GM23338 (cell line): ENCODE results near the gene AGER. TPM values are rescaled to one million over a fixed set of nuclear protein-coding genes. Genes with fewer than 3 reads are reported as not detected.

Experiments used
- ATAC-seq: fragments of 200-7000 bp; cut with Tn5 transposase; 3 replicates; pipeline ENCODE4 v1.9.1; 2020
- DNase-seq: peaks from one replicate; pipeline ENCODE4 v3.0.0-alpha.2; 2015; ENCODE audit warnings: low spot score
- H2AFZ ChIP-seq: fragments of 200-600 bp; sonication (generic); 2 replicates; pipeline ENCODE4 v1.8.0; 2016; ENCODE audit warnings: antibody characterized with exemption, mild to moderate bottlenecking, moderate library complexity
- H3F3A ChIP-seq: fragments of 200-600 bp; sonication (generic); replicated peaks from 2 replicates; pipeline ENCODE4 v1.8.0; 2017; ENCODE audit warnings: antibody characterized with exemption, mixed run types, low read depth
- H3K27ac ChIP-seq: fragments of 200-600 bp; sonication (generic); 2 replicates; pipeline ENCODE4 v1.6.1; 2016; ENCODE audit warnings: low read depth
- H3K27me3 ChIP-seq: fragments of 200-600 bp; sonication (generic); 2 replicates; pipeline ENCODE4 v1.8.0; 2016; ENCODE audit warnings: mild to moderate bottlenecking, mixed run types, moderate library complexity; ENCODE audit not compliant: insufficient read depth
- H3K36me3 ChIP-seq: fragments of 200-600 bp; sonication (generic); 2 replicates; pipeline ENCODE4 v1.8.0; 2016; ENCODE audit warnings: mild to moderate bottlenecking; ENCODE audit not compliant: insufficient read depth
- H3K4me1 ChIP-seq: fragments of 200-600 bp; sonication (generic); 2 replicates; pipeline ENCODE4 v1.8.0; 2016; ENCODE audit warnings: mild to moderate bottlenecking, moderate library complexity; ENCODE audit not compliant: insufficient read depth
- H3K4me2 ChIP-seq: fragments of 200-600 bp; sonication (generic); 2 replicates; pipeline ENCODE4 v1.7.1; 2017; ENCODE audit warnings: mixed run types
- H3K4me3 ChIP-seq: fragments of 200-600 bp; sonication (generic); 2 replicates; pipeline ENCODE4 v1.6.1; 2016; ENCODE audit warnings: mixed run types
- H3K79me2 ChIP-seq: fragments of 200-600 bp; sonication (generic); replicated peaks from 2 replicates; pipeline ENCODE4 v1.8.0; 2017; ENCODE audit warnings: mild to moderate bottlenecking; ENCODE audit not compliant: insufficient read depth
- H3K9me2 ChIP-seq: fragments of 200-600 bp; sonication (generic); 2 replicates; pipeline ENCODE4 v1.8.0; 2017; ENCODE audit not compliant: insufficient read depth
- H4K20me1 ChIP-seq: fragments of 200-600 bp; sonication (generic); replicated peaks from 2 replicates; pipeline ENCODE4 v1.8.0; 2017; ENCODE audit warnings: mild to moderate bottlenecking; ENCODE audit not compliant: insufficient read depth
- H3K27ac Mint-ChIP-seq: 2 replicates; pipeline ENCODE4 v1.8.0; 2020; ENCODE audit warnings: inconsistent platforms, mild to moderate bottlenecking, moderate library complexity, mixed read lengths
- H3K27me3 Mint-ChIP-seq: 3 replicates; pipeline ENCODE4 v1.8.0; 2022; ENCODE audit warnings: low read depth, mild to moderate bottlenecking, moderate library complexity, mixed read lengths, inconsistent platforms; ENCODE audit not compliant: insufficient read depth, poor library complexity
- H3K36me3 Mint-ChIP-seq: 3 replicates; pipeline ENCODE4 v1.8.0; 2021; ENCODE audit warnings: low read depth, mild to moderate bottlenecking, inconsistent platforms, moderate library complexity, mixed read lengths
- H3K4me1 Mint-ChIP-seq: 3 replicates; pipeline ENCODE4 v1.8.0; 2020; ENCODE audit warnings: mild to moderate bottlenecking, inconsistent platforms, mixed read lengths
- H3K4me3 Mint-ChIP-seq: 3 replicates; pipeline ENCODE4 v1.8.0; 2021; ENCODE audit warnings: moderate library complexity, mild to moderate bottlenecking, inconsistent platforms, mixed read lengths
- H3K9me3 Mint-ChIP-seq: 3 replicates; pipeline ENCODE4 v1.8.0; 2020; ENCODE audit warnings: moderate library complexity, mild to moderate bottlenecking, inconsistent platforms, mixed read lengths
- EZH2phosphoT487 ChIP-seq: fragments of 200-600 bp; sonication (generic); IDR thresholded peaks from one replicate; pipeline ENCODE4 v1.8.1; 2018; ENCODE audit warnings: antibody characterized with exemption; ENCODE audit not compliant: unreplicated experiment
- NANOG ChIP-seq: IDR thresholded peaks from 2 replicates; pipeline ENCODE4 v1.6.1; 2016; ENCODE audit warnings: antibody characterized with exemption, borderline replicate concordance
- REST ChIP-seq: IDR thresholded peaks from one replicate; pipeline ENCODE4 v1.6.1; 2018; ENCODE audit warnings: antibody characterized with exemption; ENCODE audit not compliant: unreplicated experiment
- STAT1 ChIP-seq: IDR thresholded peaks from one replicate; pipeline ENCODE4 v1.6.1; 2016; ENCODE audit warnings: antibody characterized with exemption; ENCODE audit not compliant: unreplicated experiment
- ZNF331 ChIP-seq: fragments of 250-450 bp; sonication (Bioruptor Pico); IDR thresholded peaks from 2 replicates; pipeline ENCODE4 v1.5.0; 2020; ENCODE audit warnings: low read depth, mild to moderate bottlenecking, moderate library complexity
- polyA plus RNA-seq: library from polyadenylated mRNA; unstranded; fragments of >200 nt; fragmentation: Nextera tagmentation; extraction: Ambion mirVana; gene quantifications from 2 replicates; pipeline ENCODE4 v1.2.1, GENCODE V29; 2016
- total RNA-seq: library from RNA; depleted of rRNA; stranded (reverse); fragments of >200 nt; shearing (Covaris generic); gene quantifications from 2 replicates; pipeline ENCODE4 v1.2.3, GENCODE V29; 2014
- TF ChIP-seq, protein P1 (sequence below): fragments of 250-450 bp; sonication (Bioruptor Pico); IDR thresholded peaks from 2 replicates; pipeline ENCODE4 v1.5.0; 2020; ENCODE audit warnings: mild to moderate bottlenecking, moderate library complexity

The AGER gene
- total and polyA plus RNA-seq, 2 experiments from 2014 or later = 2.3 to 3.4 TPM

- peak overlapping the region; percentile 66 for H3K4me3 ChIP-seq
- peaks cover 46% of the 10 kb centered on the region for H3K4me1 ChIP-seq
- H4K20me1 ChIP-seq = no peaks in the 10 kb centered on the region
- H3K27me3 ChIP-seq = no peaks in the 10 kb centered on the region
- DNase-seq (no peak), ATAC-seq (no peak)
- Mint-ChIP-seq H3K27me3 (peaks cover 27% of the 10 kb centered on the region), H3K4me1 (peaks cover 63% of the 10 kb centered on the region), H3K4me3 (peak overlapping the region; percentile 89), H3K9me3 (no peaks in the 10 kb centered on the region; the same call in 2 of the 3 replicates), H3K36me3 (peaks cover 37% of the 10 kb centered on the region), H3K27ac (peak overlapping the region; percentile 95)
- H3K4me2 ChIP-seq = peak overlapping the region; percentile 89
- H3F3A ChIP-seq = peaks cover 22% of the 10 kb centered on the region
- peaks cover 12% of the 10 kb centered on the region for H3K79me2 ChIP-seq
- peaks cover 3% of the 10 kb centered on the region; the same call in 1 of the 2 replicates for H3K36me3 ChIP-seq
- no peak overlapping the region for H2AFZ ChIP-seq
- no peaks in the 10 kb centered on the region for H3K9me2 ChIP-seq
- H3K27ac ChIP-seq = 0 out of 2 replicates have a peak overlapping the region, but pooled peaks have one; percentile 19
- TF ChIP-seq, protein P1, sequence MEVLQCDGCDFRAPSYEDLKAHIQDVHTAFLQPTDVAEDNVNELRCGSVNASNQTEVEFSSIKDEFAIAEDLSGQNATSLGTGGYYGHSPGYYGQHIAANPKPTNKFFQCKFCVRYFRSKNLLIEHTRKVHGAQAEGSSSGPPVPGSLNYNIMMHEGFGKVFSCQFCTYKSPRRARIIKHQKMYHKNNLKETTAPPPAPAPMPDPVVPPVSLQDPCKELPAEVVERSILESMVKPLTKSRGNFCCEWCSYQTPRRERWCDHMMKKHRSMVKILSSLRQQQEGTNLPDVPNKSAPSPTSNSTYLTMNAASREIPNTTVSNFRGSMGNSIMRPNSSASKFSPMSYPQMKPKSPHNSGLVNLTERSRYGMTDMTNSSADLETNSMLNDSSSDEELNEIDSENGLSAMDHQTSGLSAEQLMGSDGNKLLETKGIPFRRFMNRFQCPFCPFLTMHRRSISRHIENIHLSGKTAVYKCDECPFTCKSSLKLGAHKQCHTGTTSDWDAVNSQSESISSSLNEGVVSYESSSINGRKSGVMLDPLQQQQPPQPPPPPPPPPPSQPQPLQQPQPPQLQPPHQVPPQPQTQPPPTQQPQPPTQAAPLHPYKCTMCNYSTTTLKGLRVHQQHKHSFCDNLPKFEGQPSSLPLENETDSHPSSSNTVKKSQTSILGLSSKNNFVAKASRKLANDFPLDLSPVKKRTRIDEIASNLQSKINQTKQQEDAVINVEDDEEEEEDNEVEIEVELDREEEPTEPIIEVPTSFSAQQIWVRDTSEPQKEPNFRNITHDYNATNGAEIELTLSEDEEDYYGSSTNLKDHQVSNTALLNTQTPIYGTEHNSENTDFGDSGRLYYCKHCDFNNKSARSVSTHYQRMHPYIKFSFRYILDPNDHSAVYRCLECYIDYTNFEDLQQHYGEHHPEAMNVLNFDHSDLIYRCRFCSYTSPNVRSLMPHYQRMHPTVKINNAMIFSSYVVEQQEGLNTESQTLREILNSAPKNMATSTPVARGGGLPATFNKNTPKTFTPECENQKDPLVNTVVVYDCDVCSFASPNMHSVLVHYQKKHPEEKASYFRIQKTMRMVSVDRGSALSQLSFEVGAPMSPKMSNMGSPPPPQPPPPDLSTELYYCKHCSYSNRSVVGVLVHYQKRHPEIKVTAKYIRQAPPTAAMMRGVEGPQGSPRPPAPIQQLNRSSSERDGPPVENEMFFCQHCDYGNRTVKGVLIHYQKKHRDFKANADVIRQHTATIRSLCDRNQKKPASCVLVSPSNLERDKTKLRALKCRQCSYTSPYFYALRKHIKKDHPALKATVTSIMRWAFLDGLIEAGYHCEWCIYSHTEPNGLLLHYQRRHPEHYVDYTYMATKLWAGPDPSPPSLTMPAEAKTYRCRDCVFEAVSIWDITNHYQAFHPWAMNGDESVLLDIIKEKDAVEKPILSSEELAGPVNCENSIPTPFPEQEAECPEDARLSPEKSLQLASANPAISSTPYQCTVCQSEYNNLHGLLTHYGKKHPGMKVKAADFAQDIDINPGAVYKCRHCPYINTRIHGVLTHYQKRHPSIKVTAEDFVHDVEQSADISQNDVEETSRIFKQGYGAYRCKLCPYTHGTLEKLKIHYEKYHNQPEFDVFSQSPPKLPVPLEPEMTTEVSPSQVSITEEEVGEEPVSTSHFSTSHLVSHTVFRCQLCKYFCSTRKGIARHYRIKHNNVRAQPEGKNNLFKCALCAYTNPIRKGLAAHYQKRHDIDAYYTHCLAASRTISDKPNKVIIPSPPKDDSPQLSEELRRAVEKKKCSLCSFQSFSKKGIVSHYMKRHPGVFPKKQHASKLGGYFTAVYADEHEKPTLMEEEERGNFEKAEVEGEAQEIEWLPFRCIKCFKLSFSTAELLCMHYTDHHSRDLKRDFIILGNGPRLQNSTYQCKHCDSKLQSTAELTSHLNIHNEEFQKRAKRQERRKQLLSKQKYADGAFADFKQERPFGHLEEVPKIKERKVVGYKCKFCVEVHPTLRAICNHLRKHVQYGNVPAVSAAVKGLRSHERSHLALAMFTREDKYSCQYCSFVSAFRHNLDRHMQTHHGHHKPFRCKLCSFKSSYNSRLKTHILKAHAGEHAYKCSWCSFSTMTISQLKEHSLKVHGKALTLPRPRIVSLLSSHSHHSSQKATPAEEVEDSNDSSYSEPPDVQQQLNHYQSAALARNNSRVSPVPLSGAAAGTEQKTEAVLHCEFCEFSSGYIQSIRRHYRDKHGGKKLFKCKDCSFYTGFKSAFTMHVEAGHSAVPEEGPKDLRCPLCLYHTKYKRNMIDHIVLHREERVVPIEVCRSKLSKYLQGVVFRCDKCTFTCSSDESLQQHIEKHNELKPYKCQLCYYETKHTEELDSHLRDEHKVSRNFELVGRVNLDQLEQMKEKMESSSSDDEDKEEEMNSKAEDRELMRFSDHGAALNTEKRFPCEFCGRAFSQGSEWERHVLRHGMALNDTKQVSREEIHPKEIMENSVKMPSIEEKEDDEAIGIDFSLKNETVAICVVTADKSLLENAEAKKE (CRISPR knock-in tag) = no peak
- no peak for TF ChIP-seq EZH2phosphoT487
- no peak for TF ChIP-seq STAT1
- TF ChIP-seq NANOG = no peak
- TF ChIP-seq REST = no peak
- no peak for TF ChIP-seq ZNF331
These were observed 5.6 kb upstream of the AGER start for GRCh38 chr6:32189742-32190053.
